Common myeloid progenitor, CD34-positive (primary cell): ENCODE data around the gene AGAP1.

Experiments
- CTCF ChIA-PET: fragments of 350-600 bp; sonication (Branson Sonifier 250); formaldehyde crosslinking; loops from one replicate; lab custom pipeline; 2021; ENCODE audit warnings: antibody characterized with exemption; lab: Charles Lee
- POLR2A ChIA-PET: fragments of 350-600 bp; sonication (Branson Sonifier 250); formaldehyde crosslinking; loops from one replicate; lab custom pipeline; 2021; ENCODE audit warnings: antibody characterized with exemption; lab: Charles Lee
- DNase-seq, 3 donors: peaks; one replicate each; pipeline versions ENCODE4 v3.0.0 to v3.0.0-alpha.2; 2013
- H3K27ac ChIP-seq, 2 experiments: 1 replicate in 1 of 2; 2 replicates in 1 of 2; pipeline ENCODE4 v1.7.0; 2013; ENCODE audit warnings: inconsistent platforms in 2 of 2, low read length in 2 of 2, mild to moderate bottlenecking in 2 of 2, low read depth in 1 of 2, moderate library complexity in 1 of 2; ENCODE audit not compliant: severe bottlenecking in 2 of 2, insufficient read depth in 1 of 2, poor library complexity in 1 of 2
- H3K27me3 ChIP-seq, 5 experiments: replicated peaks in 2 of 5; 1 replicate in 3 of 5; 2 replicates in 2 of 5; pipeline versions ENCODE4 v1.6.1 to v1.7.0; 2013; ENCODE audit warnings: low read length in 4 of 5, mild to moderate bottlenecking in 2 of 5, moderate library complexity in 2 of 5, inconsistent platforms in 1 of 5; ENCODE audit not compliant: insufficient read depth in 5 of 5, control insufficient read depth in 4 of 5
- H3K36me3 ChIP-seq, 4 experiments: 1 replicate in 2 of 4; 2 replicates in 2 of 4; pipeline versions ENCODE4 v1.6.1 to v1.7.0; 2013; ENCODE audit warnings: low read length in 3 of 4, control low read depth in 1 of 4, mild to moderate bottlenecking in 1 of 4; ENCODE audit not compliant: control insufficient read depth in 4 of 4, insufficient read depth in 4 of 4
- H3K4me1 ChIP-seq, 4 experiments: 1 replicate in 3 of 4; 2 replicates in 1 of 4; pipeline versions ENCODE4 v1.6.1 to v1.7.1; 2013; ENCODE audit warnings: low read length in 3 of 4, mild to moderate bottlenecking in 3 of 4, control low read depth in 1 of 4, inconsistent platforms in 1 of 4, moderate library complexity in 1 of 4; ENCODE audit not compliant: control insufficient read depth in 4 of 4, insufficient read depth in 4 of 4; ENCODE audit errors: control extremely low read depth in 1 of 4
- H3K4me3 ChIP-seq, 7 experiments: 1 replicate in 4 of 7; 2 replicates in 3 of 7; pipeline versions ENCODE4 v1.5.1 to v1.7.0; 2013; ENCODE audit warnings: mild to moderate bottlenecking in 7 of 7, low read length in 6 of 7, moderate library complexity in 6 of 7, inconsistent platforms in 2 of 7, low read depth in 2 of 7, control low read depth in 1 of 7; ENCODE audit not compliant: insufficient read depth in 4 of 7, control insufficient read depth in 1 of 7; ENCODE audit errors: extremely low read depth in 1 of 7
- H3K9me3 ChIP-seq, 5 experiments: 1 replicate in 4 of 5; 2 replicates in 1 of 5; pipeline versions ENCODE4 v1.6.1 to v1.7.1; 2013; ENCODE audit warnings: low read length in 4 of 5, mild to moderate bottlenecking in 2 of 5, inconsistent platforms in 1 of 5, low read depth in 1 of 5, moderate library complexity in 1 of 5; ENCODE audit not compliant: control insufficient read depth in 4 of 5, insufficient read depth in 2 of 5; ENCODE audit errors: control extremely low read depth in 1 of 5
- WGBS: methylation state at CpG from one replicate; pipeline ENCODE4 v1.1.5; 2013; ENCODE audit not compliant: insufficient coverage; 5-methylcytosine and 5-hydroxymethylcytosine counted together

AGAP1 gene

GRCh38 chr2:235850771-235851551 is 357.1 kb downstream of the AGAP1 start:
- Histone ChIP-seq H3K27ac (no peak overlapping the region), H3K27me3 (peaks cover 0 to 6% (median 0%) of the 10 kb centered on the region in 5 experiments), H3K4me3 (no peak overlapping the region), H3K4me1 (no peaks in the 10 kb centered on the region), H3K36me3 (no peaks in the 10 kb centered on the region), H3K9me3 (no peaks in the 10 kb centered on the region)
- CTCF ChIA-PET: no interaction called here
- POLR2A ChIA-PET: no interaction called here
- 96% methylated on average over 9 of the region's 13 CpGs for WGBS
- DNase-seq: no peak

GRCh38 chr2:235851828-235852525 is 358.1 kb downstream of the AGAP1 start:
- DNase-seq: no peak
- no peaks in the 10 kb centered on the region for H3K4me1 ChIP-seq
- peaks cover 0 to 6% (median 0%) of the 10 kb centered on the region in 5 experiments for H3K27me3 ChIP-seq
- H3K27ac ChIP-seq: no peak overlapping the region
- CTCF ChIA-PET: no interaction called here
- POLR2A ChIA-PET: no interaction called here
- no peaks in the 10 kb centered on the region for H3K9me3 ChIP-seq
- no peak overlapping the region for H3K4me3 ChIP-seq
- H3K36me3 ChIP-seq: no peaks in the 10 kb centered on the region
- WGBS: 95% methylated on average over 19 of the region's 26 CpGs

GRCh38 chr2:235852526-235852920 is 358.7 kb downstream of the AGAP1 start:
- Histone ChIP-seq H3K4me1 (no peaks in the 10 kb centered on the region), H3K27ac (no peak overlapping the region), H3K9me3 (no peaks in the 10 kb centered on the region), H3K27me3 (peaks cover 0 to 6% (median 0%) of the 10 kb centered on the region in 5 experiments), H3K36me3 (no peaks in the 10 kb centered on the region), H3K4me3 (no peak overlapping the region)
- POLR2A ChIA-PET: no interaction called here
- WGBS: 78% methylated on average over 8 of the region's 11 CpGs
- CTCF ChIA-PET: no interaction called here
- no peak for DNase-seq

GRCh38 chr2:235854276-235854675 is 360.4 kb downstream of the AGAP1 start:
- WGBS: 98% methylated on average over 7 of the region's 9 CpGs
- no peaks in the 10 kb centered on the region for H3K9me3 ChIP-seq
- H3K4me3 ChIP-seq: no peak overlapping the region
- no peak for DNase-seq
- no peaks in the 10 kb centered on the region for H3K4me1 ChIP-seq
- ChIA-PET POLR2A (no interaction called here), CTCF (no interaction called here)
- no peak overlapping the region for H3K27ac ChIP-seq
- H3K36me3 ChIP-seq: no peaks in the 10 kb centered on the region
- peaks cover 0 to 6% (median 0%) of the 10 kb centered on the region in 5 experiments for H3K27me3 ChIP-seq

GRCh38 chr2:235855011-235855410 is 361.2 kb downstream of the AGAP1 start:
- Histone ChIP-seq H3K4me3 (no peak overlapping the region), H3K36me3 (no peaks in the 10 kb centered on the region), H3K9me3 (no peaks in the 10 kb centered on the region), H3K4me1 (no peaks in the 10 kb centered on the region), H3K27ac (no peak overlapping the region), H3K27me3 (peaks cover 0 to 6% (median 0%) of the 10 kb centered on the region in 5 experiments)
- DNase-seq: no peak
- 98% methylated on average over 7 of the region's 7 CpGs for WGBS
- ChIA-PET CTCF (no interaction called here), POLR2A (no interaction called here)

GRCh38 chr2:235856151-235856854 is 362.5 kb downstream of the AGAP1 start:
- H3K36me3 ChIP-seq: no peaks in the 10 kb centered on the region
- WGBS: 97% methylated on average over 9 of the region's 11 CpGs
- ChIA-PET POLR2A (no interaction called here), CTCF (no interaction called here)
- H3K27ac ChIP-seq: no peak overlapping the region
- H3K27me3 ChIP-seq: peaks cover 0 to 6% (median 0%) of the 10 kb centered on the region in 5 experiments
- no peaks in the 10 kb centered on the region for H3K4me1 ChIP-seq
- DNase-seq: no peak
- no peaks in the 10 kb centered on the region for H3K9me3 ChIP-seq
- no peak overlapping the region for H3K4me3 ChIP-seq

GRCh38 chr2:235857598-235857997 is 363.8 kb downstream of the AGAP1 start:
- no peak overlapping the region for H3K4me3 ChIP-seq
- ChIA-PET POLR2A (no interaction called here), CTCF (no interaction called here)
- no peaks in the 10 kb centered on the region for H3K9me3 ChIP-seq
- no peaks in the 10 kb centered on the region for H3K36me3 ChIP-seq
- peaks cover 0 to 5% (median 0%) of the 10 kb centered on the region in 5 experiments for H3K27me3 ChIP-seq
- no peak overlapping the region for H3K27ac ChIP-seq
- H3K4me1 ChIP-seq: no peaks in the 10 kb centered on the region
- WGBS: 94% methylated on average over 3 of the region's 4 CpGs
- DNase-seq: no peak
